HEK293 (cell line): ENCODE results near the gene TMED7.

Source experiments
- CTCF ChIP-seq: fragments of 450-650 bp; formaldehyde crosslinking; IDR thresholded peaks from 2 replicates; pipeline ENCODE4 v1.5.1; 2016; ENCODE audit warnings: missing biosample characterization, missing genetic modification characterization
- MYNN ChIP-seq: fragments of 450-650 bp; formaldehyde crosslinking; IDR thresholded peaks from 2 replicates; pipeline ENCODE4 v1.5.1; 2016; ENCODE audit warnings: missing biosample characterization, missing genetic modification characterization, borderline replicate concordance
- REST ChIP-seq: fragments of 450-650 bp; formaldehyde crosslinking; IDR thresholded peaks from 2 replicates; pipeline ENCODE4 v1.5.1; 2016; ENCODE audit warnings: missing biosample characterization, missing genetic modification characterization
- ZNF350 ChIP-seq: fragments of 450-650 bp; formaldehyde crosslinking; IDR thresholded peaks from 2 replicates; pipeline ENCODE4 v1.5.0; 2017; ENCODE audit warnings: missing biosample characterization, mild to moderate bottlenecking, missing genetic modification characterization
- ZNF366 ChIP-seq: fragments of 450-650 bp; formaldehyde crosslinking; conservative IDR thresholded peaks from 2 replicates; pipeline ENCODE4 v1.5.1; 2016; ENCODE audit warnings: missing biosample characterization, missing genetic modification characterization
- ZNF518A ChIP-seq: fragments of 450-650 bp; formaldehyde crosslinking; conservative IDR thresholded peaks from 2 replicates; pipeline ENCODE4 v1.5.1; 2016; ENCODE audit warnings: low read depth, missing biosample characterization, missing genetic modification characterization
- ZNF596 ChIP-seq: fragments of 450-650 bp; IDR thresholded peaks from 2 replicates; pipeline ENCODE4 v1.5.0; 2018; ENCODE audit warnings: missing biosample characterization, mild to moderate bottlenecking, missing genetic modification characterization, moderate library complexity
- ZNF610 ChIP-seq: fragments of 450-650 bp; formaldehyde crosslinking; IDR thresholded peaks from 2 replicates; pipeline ENCODE4 v1.5.1; 2016; ENCODE audit warnings: missing biosample characterization, missing genetic modification characterization, borderline replicate concordance

DNA sequence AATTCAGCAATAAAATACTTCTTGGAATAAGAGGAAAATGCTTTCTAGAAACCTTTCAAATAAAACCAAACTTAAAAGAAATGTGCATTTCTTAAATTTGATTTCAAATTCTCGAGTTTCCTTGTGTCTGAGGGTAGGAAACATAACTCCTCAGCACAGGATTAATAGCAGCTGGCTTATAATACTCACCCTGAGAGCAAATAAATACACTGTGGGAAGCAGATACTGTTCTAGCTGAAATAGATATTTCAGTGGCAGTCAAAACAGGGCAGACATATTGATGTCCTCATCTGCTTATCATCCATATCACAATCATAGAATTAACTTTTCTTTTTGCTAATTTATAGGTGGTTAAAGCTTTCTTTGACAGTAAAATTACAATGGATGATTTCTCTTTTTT lies 57.2 kb downstream of the TMED7 start:
- no peak for TF ChIP-seq MYNN (tag by site-specific recombination)
- no peak for TF ChIP-seq CTCF (tag by site-specific recombination)
- TF ChIP-seq ZNF350 (tag by site-specific recombination) = no peak
- no peak for TF ChIP-seq ZNF596 (tag by site-specific recombination)
- TF ChIP-seq REST (tag by site-specific recombination) = no peak
- no peak for TF ChIP-seq ZNF518A (tag by site-specific recombination)
- no peak for TF ChIP-seq ZNF366 (tag by site-specific recombination)
- no peak for TF ChIP-seq ZNF610 (tag by site-specific recombination)
